Astrocyte of the cerebellum (primary cell): ENCODE measurements around the gene OR56B4.
"Not testable (repeated sequence)": the region's sequence is repeated elsewhere in the genome, so short reads cannot be mapped to it uniquely, and the experiment has no call there.

Experiments
- DNase-seq: peaks from one replicate; pipeline ENCODE4 v3.0.0-alpha.2; 2011; ENCODE audit warnings: low read depth
- H3K4me3 ChIP-seq: 2 replicates; pipeline ENCODE4 v1.5.1; 2011; ENCODE audit warnings: mild to moderate bottlenecking, low read depth, low read length, moderate library complexity
- in situ Hi-C: cut with HindIII; loops from 2 replicates; pipeline ENCODE4 v1.10.0; 2017; ENCODE audit warnings: low sequenced_read_pairs
- TF ChIP-seq, protein P1 (sequence below): IDR thresholded peaks from 2 replicates; pipeline ENCODE4 v1.5.1; 2012; ENCODE audit warnings: low read length, low read depth, moderate library complexity, mild to moderate bottlenecking; ENCODE audit errors: missing control alignments

Gene OR56B4

DNA sequence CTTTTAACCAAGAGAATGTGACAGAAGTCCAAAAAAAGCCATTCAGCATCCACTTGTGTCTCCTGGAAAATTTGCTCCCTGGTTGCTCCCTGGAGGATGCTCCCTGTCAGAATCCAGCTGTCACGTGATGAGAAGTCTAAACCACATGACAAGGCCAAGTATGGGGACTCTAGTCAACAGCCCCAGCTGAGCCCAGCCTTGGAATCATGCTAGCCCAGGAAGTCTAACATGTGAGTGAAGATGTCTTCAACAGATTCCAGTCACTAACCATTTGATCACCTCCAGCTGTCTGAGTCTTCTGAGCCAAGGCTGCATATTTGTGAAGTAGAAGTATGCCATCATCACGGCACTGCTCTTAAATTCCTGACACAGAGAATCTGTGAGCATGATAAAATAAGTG, 4.2 kb downstream of the OR56B4 start:
- in situ Hi-C loops, result no loop called here
- TF ChIP-seq, protein P1, sequence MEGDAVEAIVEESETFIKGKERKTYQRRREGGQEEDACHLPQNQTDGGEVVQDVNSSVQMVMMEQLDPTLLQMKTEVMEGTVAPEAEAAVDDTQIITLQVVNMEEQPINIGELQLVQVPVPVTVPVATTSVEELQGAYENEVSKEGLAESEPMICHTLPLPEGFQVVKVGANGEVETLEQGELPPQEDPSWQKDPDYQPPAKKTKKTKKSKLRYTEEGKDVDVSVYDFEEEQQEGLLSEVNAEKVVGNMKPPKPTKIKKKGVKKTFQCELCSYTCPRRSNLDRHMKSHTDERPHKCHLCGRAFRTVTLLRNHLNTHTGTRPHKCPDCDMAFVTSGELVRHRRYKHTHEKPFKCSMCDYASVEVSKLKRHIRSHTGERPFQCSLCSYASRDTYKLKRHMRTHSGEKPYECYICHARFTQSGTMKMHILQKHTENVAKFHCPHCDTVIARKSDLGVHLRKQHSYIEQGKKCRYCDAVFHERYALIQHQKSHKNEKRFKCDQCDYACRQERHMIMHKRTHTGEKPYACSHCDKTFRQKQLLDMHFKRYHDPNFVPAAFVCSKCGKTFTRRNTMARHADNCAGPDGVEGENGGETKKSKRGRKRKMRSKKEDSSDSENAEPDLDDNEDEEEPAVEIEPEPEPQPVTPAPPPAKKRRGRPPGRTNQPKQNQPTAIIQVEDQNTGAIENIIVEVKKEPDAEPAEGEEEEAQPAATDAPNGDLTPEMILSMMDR, result no peak
- no peak overlapping the region for H3K4me3 ChIP-seq
- DNase-seq, result no peak

DNA sequence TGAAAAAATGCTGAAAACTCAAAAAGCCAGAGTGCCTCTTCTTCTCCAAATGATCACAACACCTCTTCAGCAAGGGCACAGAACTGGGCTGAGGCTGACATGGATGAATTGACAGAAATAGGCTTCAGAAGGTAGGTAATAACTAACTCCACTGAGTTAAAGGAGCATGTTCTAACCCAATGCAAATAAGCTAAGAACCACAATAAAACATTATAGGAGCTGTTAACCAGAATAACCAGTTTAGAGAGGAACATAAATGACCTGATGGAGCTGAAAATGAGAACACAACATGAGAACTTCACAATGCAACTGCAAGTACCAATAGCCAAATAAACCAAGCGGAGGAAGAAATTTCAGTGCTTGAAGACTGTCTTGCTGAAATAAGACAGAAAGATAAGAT, 9.2 kb downstream of the OR56B4 start:
- no peak overlapping the region for H3K4me3 ChIP-seq
- in situ Hi-C loops, result no loop called here
- no peak for DNase-seq

DNA sequence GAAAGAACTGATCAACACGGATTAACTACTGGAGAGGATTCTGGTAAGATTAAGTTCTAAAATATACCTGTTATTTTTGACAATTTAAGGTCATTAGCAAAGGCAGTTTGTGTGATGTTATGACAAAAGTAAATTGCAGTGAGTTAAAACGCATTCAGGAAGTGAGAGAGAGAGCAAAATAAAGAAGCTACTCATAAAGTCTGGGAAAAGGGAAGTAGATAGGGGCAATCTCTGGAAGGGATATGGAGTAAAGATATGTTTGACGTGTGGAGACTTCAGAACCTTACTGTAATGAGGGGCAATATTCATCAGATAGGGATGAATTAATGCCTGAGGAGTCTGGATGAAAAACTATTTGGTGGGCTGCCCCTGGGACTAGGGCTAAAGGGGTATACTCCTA, 16.8 kb downstream of the OR56B4 start:
- H3K4me3 ChIP-seq, result no peak overlapping the region
- DNase-seq, result no peak
- TF ChIP-seq, protein P1, result no peak
- in situ Hi-C loops, result no loop called here

More for the DNA sequence above, 9.2 kb downstream of the OR56B4 start:
- TF ChIP-seq, protein P1, result no peak

DNA sequence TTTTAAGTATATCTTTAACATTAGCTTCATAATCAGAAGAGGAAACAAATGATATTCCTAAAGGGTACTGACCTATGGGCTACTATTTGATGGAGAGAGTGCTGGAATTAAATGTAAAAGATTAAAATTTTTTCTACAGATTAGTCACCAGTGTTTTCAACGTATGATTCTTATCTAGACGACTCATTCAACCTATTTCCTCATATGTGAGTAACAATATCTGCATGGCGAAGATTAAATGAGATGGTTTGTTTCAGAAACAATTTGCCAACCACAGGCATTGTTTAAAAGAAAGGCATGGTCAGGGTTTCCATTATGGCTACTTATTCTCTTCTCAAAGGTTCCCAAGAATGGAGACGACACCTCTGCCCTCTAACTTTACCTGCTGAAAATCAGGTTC, 20.4 kb downstream of the OR56B4 start:
- in situ Hi-C loops, result no loop called here
- no peak overlapping the region for H3K4me3 ChIP-seq
- TF ChIP-seq, protein P1, result no peak
- DNase-seq, result no peak

DNA sequence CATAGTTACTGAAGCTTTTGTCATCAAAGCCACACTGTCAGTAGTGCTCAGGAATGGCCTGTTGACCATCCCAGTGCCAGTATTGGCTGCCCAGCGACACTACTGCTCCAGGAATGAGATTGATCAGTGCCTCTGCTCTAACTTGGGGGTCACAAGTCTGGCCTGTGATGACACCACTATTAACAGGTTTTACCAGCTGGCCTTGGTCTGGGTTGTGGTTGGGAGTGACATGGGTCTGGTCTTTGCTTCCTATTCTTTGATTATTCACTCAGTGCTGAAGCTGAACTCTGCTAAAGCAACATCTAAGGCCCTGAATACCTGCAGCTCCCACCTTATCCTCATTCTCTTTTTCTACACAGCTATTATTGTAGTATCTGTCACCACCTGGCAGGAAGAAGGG, 21.5 kb downstream of the OR56B4 start:
- TF ChIP-seq, protein P1, result no peak
- in situ Hi-C loops, result no loop called here
- H3K4me3 ChIP-seq, result no peak overlapping the region
- no peak for DNase-seq

DNA sequence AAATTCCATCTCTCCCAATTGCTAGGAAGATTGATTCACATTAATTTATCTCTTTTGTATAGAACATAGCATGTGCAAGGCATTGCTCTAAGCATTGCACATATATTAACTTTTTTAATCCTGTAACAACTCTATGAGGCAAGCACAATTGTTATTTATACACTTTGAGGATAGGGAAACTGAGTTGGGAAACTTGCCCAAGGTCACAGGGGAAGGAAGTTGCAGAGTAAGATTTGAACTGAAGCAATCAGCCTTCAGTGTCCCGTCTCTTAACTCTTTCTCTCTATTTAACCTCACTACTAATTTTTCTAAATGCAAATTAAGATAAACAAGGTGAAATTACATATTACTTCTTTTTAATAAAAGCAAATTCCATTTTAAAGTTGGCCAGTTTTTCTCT, 22.2 kb downstream of the OR56B4 start:
- TF ChIP-seq, protein P1, result no peak
- in situ Hi-C loops, result no loop called here
- DNase-seq, result no peak
- H3K4me3 ChIP-seq, result no peak overlapping the region

DNA sequence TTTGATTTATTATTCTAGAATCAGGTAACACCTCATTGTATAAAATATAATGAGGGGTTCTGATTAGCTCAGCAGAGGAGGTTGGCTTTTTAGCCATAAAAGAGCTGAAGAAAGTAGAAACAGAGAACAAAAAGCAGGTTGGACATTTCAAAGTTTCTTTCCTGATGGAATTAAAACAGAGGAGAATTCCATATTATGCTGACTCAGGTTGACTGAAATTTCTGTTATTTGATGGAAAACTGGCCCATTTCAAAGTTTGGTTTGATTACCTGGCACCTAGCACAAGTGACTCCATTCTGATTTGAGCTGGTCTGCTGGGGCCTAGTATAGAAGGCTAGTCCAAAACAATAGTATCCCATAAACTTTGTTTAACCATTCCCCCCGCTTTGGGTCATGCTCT, 24.9 kb downstream of the OR56B4 start:
- no peak overlapping the region for H3K4me3 ChIP-seq
- no peak for DNase-seq
- TF ChIP-seq, protein P1, result no peak
- in situ Hi-C loops, result no loop called here

DNA sequence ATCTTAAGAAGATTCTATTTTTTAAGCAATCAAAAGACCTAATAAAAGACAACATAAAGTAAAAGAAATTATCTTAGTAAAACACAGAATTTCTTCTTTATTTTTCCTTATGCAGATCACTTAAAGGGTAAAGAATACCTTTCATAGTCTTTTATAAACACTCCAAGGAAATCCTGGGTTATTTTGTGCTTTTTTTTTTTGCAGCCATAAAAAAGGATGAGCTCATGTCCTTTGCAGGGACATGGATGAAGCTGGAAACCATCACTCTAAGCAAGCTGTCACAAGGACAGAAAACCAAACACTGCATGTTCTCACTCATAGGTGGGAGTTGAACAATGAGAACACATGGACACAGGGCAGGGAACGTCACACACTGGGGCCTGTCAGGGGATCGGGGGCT, 28.5 kb downstream of the OR56B4 start:
- DNase-seq, in situ Hi-C loops, H3K4me3 ChIP-seq: not testable (repeated sequence)
